CD4-positive, alpha-beta T cell treated with Interferon alpha-2 for 1 hour (primary cell): ENCODE results near the gene MYO7A.

Source experiments
- DNase-seq, 2 donors: peaks; one replicate each; pipeline ENCODE4 v3.0.0-alpha.2; 2020 to 2022

Gene MYO7A

DNA sequence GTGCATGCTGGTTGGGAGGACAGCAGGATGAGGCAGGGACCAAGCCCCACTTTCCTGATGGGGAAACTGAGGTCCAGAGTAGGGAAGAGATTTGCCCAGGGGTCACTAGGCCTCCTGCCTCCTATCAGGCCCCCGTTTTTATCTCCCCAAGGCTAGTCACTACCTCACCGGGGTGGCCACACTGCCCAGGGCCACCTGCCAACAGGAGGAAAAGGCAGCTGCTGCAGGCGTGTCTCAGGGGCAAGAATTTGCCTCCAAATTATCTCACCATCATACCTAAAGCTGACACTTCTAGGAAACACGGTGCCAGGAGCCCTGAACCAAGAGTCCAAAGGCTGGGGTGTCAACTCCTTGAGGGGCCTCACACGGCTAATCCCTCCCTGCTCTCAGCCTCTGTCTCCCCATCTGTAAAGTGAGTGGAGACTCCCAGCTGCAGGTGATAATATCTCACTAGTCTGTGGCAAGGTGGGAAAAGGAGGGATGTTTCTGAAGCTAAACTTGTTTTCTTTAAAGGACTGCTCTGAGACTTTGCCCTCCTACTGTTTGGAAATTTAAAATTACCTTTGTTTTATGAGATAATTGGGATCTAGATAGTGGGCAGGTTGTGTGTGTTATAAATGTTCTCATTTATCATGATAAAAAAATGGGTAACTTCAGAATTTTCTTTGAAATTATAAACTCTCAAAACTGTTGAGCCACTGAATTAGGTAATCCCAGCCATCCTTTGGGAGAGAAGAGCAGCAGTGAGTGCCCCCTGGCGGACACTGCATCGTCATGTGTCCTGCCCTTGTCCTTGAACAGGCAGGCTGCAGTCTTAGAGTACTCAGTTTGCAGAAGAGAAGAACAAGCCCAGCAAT is 60.0 kb downstream of the MYO7A start:
- DNase-seq, result peak; percentile 56 to 66

DNA sequence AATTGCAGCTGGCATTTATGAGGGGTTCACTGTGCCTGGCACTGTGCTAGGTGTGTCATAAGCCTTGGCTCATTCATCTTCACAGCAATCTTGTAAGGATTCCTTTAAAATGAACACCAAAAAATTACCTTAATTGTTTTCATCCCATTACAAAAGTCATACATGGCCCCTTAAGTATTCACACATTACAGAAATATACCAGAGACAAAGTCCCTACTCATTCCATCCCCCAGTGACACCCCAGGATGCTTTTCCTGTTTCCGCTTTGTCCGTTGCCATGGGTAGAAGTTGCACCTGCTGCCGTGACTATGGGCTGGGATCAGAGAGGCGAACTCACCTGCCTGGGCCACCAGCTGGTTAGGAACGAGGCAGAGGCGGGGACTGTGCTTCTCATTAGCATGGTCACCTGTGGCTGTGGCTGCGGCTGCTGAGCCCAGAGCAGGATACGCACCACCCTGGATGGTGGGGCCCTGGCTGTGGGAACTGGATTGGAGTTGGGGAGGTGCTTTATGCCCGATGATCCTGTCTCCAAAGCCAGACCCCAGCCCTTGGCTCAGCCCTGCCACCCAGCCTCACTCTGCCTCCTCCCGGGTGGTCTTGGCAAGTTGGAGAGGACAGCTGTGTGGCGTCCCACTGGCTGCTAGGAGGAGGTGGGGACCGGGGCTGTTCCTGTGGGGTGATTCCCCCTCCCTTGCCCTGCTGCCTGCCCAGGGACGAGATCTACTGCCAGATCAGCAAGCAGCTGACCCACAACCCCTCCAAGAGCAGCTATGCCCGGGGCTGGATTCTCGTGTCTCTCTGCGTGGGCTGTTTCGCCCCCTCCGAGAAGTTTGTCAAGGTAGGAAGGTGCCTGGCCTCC is 60.8 kb downstream of the MYO7A start:
- DNase-seq, result no peak

DNA sequence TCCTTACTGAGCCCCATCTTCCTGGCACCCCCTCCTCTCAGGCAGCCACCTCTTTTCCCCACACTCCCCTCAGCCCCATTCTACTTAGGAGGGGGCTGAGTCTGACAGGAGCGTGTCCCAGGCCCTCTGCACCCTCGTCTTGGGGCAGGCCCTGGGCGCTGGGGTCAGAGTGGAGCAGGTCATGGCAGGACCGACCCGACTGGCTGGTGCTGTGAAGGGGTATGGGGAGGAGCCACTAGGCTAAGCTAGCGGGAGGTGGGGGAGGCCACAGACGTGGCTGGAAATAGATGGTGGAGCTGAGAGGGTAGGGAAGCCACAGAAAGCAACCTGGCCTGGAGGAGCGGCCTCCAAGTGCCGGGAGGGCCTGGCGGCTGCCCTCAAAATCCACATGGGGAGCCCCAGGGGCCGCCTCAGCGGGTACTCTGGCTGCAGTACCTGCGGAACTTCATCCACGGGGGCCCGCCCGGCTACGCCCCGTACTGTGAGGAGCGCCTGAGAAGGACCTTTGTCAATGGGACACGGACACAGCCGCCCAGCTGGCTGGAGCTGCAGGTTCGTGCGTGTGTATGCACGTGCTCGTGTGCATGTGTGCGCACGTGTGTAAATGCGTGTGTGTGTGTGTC is 61.7 kb downstream of the MYO7A start:
- DNase-seq, result no peak

DNA sequence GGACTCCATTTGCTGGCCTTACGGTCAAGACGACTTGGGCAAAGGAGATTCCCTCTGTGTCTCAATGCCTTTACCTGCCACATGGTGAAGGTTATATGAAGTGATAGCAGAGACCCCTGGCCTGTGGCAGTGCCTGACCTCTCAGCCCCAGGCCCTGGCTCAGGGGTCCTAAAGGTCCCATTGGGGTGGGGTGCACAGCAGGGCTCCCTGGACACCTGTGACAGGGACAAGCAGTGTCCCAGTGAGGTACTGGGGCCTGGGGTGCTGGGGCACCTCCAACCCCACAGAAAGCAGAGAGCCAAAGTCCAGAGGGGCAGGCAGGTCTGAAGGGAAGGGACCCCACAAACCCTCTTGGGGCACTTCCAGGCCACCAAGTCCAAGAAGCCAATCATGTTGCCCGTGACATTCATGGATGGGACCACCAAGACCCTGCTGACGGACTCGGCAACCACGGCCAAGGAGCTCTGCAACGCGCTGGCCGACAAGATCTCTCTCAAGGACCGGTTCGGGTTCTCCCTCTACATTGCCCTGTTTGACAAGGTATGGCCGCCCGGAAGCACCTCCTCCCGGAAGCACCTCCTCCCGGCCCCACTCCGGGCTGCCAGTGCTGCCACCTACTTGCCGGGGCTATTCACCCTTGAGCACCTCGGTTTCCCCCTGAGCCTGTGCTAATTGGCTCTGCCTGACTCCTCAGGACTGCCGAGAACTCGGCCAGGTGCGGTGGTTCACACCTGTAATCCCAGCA is 62.5 kb downstream of the MYO7A start:
- DNase-seq, result no peak

DNA sequence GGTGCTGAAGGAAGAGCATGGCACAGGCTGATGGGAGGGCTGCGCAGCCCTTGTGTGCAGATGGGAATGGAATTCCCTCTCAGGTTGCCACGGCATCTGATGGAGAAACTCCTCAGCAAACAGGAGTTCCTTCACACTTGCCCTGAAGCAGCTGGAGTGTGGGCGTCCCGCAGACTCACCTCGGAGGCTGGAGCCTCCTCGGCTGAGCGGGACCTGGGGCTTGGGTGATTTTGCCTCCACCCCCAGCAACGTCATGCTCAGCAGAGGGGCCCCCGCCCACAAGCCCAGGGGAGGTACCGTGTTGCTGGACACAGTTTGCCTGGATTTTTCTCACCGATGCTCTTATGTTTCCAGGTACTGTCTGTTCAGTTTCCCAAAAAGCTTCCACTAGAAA is 63.4 kb downstream of the MYO7A start:
- no peak for DNase-seq

DNA sequence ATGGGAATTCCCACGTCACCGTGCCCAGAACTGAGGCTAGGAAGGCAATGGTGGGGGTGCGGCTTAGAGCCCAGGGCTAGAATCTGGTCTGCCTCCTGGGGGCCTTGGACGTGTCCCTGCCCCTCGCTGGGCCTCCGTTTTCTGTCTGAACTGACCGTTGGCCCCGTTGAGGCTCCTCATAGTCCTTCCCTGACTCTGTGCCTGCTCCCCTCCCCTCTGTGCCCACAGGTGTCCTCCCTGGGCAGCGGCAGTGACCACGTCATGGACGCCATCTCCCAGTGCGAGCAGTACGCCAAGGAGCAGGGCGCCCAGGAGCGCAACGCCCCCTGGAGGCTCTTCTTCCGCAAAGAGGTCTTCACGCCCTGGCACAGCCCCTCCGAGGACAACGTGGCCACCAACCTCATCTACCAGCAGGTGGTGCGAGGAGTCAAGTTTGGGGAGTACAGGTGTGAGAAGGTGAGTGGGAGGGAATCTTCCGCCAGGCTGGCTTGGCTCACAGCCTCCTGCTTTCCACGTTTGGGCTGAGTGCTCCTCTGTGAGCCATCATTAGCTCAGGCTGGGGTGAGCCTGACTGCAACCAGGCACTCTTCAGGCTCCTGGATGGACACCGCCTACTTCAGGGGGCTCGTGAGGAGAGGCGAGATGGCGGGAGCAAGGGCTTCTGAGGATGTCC is 63.9 kb downstream of the MYO7A start:
- peak; percentile 25 to 48 for DNase-seq

DNA sequence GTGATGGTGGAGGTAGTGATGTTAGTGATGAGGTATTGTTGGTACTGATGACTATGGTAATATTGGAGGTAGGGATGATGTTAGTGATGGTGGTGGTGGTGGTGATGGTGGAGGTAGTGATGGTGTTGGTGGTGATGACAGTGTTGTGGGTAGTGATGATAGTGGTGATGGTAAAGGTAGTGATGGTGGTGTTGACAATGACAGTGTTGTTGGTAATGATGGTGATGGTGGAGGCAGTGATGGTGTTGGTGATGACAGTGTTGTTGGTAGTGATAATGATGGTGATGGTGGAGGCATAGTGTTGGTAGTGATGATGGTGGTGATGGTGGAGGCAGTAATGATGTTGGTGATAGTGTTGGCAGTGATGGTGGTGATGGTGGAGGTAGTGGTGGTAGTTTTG is 65.1 kb downstream of the MYO7A start:
- DNase-seq, result no peak

DNA sequence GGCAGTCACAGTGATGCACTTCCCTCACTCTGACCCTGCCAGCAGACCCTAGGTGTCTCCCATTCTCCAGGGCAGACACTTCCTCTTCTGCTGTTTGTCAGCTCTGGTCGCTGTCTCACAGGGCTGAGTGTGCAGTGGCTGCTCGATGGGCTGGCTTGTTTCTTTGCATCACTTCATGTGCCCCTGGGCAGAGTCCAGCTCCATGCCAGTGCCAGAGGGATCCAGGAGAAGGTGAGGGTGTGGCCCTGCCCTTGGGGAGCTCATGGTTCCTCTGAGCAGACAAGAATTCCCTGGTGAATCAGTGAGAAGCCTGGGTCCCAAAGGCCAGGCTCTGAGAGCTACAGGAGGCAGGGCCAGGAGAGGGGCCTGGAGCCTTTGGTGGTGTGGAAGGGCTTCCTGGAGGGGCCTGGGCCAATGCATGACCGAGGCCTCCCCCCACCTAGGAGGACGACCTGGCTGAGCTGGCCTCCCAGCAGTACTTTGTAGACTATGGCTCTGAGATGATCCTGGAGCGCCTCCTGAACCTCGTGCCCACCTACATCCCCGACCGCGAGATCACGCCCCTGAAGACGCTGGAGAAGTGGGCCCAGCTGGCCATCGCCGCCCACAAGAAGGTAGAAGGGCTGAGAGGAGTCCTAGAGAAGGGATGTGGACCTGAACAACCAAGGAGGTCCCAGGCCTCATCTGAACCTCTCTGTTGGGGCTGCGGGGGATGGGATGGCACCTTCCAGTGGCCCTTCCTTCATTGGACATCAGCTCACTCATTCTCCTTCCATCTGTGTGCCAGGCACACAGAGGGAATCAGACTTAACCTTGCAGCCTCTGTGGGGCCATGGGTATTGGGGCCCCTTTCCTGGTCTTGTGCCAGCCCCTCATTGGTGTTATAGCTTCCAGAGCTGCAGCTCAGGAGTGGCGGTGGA is 66.1 kb downstream of the MYO7A start:
- no peak for DNase-seq

DNA sequence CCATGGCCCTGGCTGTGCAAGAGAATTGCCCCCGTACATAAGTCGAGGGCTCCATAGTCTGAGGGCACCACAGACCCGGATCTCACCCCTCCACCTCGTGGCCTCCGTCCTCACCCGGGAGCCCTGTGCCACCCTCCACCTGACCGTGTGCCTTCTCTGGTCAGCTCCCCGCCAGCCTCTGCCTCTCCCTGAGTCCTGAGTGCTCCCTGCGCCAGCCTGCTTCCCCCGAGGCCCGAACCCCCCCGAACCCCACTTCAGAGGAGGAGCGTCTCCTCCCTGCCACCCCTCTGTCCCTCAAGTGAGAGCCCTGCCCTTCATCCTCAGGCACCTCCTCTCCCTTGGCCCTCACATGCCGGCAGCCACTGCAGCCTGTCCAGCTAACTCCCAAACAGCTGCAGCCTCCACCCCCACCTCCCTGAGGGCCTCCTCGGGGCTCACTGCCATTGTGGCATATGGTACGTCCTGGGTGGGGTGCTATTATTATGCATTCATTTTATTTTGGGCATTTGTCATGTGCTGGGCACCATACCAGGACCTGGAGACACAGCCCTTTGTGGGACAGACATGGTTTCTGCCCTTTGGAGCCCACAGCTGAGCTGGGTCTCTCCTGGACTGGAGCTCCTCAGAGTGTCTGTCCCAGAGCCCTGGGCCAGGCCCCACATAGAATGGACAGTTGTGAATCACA is 67.2 kb downstream of the MYO7A start:
- DNase-seq, result no peak

DNA sequence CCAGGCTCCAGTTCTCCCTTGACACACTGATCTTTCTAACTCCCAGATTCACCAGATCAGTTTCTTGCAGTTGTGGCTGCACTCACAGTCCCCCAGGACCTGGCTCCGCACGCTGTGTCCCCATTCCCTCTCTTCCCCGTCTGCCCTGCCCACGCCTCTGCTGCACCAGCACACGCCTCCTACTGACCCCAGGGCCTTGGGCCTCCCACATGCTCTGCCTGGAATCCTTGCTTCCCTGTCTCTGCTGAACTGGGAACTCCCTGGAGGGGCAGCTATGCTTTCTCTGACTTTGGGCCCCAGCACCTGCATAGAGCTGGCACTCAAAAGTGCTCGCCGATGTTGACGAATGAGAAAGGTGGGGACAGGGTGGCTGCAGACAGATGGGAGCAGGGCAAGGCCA is 68.9 kb downstream of the MYO7A start:
- no peak for DNase-seq

DNA sequence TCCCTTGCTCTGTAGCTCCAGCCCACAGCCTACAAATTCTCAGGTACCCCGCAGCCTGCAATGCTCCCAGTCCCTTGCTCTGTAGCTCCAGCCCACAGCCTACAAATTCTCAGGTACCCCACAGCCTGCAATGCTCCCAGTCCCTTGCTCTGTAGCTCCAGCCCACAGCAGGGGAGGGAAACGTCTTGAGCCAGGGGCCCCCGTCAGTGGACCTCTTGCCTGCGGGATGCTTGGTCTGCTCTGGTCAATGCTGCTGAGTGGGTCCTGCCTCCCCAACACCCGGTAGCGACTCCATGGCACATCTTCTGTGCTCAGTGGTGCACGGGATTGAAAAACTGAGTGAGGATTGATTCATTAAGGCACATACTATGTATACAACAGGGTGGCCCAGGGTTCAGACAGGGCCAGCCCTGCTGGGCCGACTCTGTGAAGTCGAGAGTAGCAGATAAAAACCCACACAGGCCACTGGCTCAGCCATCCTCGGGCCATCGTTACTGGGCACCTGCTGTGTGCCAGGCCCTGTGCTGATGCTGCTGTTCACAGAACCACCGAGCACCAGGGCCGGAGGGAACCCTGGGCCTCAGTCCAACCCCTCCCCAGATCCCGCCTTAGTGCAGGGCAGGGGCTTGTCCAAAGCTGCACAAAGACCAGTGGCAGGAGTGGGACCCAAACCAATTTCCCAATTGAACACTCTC is 69.7 kb downstream of the MYO7A start:
- DNase-seq, result no peak

DNA sequence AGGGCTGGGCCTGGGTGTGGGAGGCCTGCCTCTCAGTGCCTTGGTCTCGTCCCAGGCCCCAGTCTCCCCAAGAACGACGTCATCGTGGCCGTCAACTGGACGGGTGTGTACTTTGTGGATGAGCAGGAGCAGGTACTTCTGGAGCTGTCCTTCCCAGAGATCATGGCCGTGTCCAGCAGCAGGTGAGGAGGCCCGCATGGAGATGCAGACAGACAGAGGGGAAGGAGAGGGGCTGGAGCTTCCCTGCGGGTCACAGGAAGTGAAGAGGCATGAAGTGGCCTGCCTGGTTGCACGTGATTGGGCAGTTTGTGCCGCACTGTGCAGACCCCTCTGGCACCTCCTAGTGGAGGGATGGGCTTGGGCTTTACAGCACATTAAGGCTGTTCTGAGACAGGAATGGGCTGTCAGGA is 70.4 kb downstream of the MYO7A start:
- DNase-seq, result no peak

DNA sequence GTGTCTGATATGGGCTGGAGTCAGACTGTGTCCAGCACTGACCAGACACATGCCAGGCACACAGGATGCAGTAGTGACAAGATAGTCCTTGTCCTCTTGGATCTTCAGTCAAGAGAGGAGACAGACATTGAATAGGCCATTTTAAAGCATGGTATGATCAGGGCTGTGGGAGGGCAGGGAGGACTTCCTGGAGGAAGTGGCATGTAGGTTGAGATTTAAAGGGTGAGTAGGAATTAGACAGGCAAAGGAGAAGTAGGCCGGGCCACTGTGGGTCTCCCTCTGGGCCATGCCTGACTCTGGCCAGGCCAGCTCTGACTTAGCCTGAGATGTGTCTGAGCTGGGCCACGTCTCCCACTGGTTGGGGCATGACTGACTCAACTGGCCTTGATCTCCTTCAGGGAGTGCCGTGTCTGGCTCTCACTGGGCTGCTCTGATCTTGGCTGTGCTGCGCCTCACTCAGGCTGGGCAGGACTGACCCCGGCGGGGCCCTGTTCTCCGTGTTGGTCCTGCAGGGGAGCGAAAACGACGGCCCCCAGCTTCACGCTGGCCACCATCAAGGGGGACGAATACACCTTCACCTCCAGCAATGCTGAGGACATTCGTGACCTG is 71.2 kb downstream of the MYO7A start:
- no peak for DNase-seq

DNA sequence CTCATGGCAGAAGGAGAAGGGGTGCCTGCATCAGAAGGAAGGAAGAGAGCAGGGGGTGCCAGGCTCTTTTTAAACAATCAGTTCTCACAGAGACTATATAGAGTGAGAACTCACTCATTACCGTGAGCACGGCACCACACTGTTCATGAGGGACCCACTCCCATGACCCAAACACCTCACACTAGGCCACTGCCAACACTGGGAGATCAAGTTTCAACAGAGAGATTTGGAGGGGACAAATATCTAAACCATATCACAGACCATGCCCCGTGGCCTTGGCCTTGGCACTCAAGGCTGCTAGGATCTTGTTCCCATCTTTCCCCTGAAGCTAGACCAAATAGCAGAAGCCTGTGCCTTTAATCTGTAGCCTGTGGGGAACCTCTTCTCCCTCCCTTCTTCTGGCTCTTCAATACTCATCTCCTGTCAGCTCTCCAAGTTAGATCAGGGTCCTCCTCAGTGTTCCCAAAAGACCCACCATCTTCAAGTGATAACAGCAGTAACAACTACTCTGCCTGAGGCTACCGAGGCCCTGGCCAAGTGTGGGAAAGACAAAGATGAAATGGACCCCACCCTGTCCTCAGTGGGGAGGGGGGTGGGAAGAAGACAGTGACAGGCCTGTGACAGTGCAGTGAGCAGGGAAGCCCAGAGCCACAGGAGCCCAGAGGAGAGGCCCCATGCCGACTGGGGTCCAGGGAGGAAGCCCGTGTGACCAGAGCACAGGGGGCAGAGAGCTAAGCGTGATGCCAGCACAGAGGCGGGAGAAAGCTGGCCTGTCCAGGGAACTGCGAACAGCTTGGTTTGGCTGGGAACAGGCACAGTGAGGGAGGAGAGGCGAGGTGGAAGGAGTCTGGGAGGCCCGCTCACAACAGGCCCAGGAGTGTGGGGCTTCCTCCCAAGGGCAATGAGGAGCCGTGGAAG is 72.6 kb downstream of the MYO7A start:
- DNase-seq, result no peak

DNA sequence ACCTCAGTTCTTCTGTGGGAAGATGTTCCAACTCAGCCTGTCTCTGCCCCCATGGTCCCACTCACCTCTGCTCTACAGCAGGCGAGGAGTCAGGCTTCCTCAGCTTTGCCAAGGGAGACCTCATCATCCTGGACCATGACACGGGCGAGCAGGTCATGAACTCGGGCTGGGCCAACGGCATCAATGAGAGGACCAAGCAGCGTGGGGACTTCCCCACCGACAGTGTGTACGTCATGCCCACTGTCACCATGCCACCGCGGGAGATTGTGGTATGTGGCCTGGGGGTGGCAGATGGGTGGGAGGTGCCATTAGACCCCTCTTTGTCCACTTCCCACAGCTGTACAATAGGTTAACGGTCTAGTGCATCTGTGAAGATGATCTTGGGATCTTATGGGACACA is 73.3 kb downstream of the MYO7A start:
- no peak for DNase-seq

DNA sequence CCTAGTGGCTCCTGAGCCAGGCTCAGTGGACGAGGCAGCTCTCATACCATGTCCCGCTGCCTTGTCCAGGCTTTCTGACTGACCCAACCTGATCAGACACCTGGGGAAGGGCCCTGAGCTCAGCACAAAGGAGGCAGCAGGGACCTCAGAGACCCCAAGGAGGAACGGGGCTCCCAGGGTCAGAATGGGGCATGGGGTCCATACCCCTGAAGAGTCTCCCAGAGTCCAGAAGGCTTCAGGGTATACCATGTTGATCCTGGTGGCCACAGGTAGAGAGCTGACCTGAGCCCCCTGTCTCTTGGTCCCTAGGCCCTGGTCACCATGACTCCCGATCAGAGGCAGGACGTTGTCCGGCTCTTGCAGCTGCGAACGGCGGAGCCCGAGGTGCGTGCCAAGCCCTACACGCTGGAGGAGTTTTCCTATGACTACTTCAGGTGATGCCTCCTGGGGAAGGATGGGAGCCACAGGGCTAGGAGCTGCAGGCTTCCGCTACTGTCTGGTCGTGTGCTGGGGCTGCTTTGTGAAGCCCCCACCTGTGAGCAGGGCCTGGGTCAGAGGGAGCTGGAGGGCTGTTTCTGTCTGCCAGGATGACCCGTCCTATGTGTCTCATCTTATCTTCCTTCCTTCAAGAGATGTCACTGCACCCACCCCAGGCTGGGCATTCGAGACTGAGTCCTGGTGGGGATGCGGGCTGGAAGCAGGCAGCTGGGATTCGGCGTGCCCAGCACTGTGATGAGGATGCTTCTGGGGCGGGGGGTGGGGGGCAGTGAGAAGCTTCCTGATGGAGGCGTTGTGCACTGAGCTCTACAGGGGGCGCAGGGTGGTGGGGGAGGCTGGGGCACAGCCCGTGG is 74.2 kb downstream of the MYO7A start:
- DNase-seq, result no peak
